HL-60 (cell line): Measurements from ENCODE around the gene TUBB2B.

Source experiments
- DNase-seq, 2 experiments: peaks; one replicate each; pipeline ENCODE4 v3.0.0-alpha.2; 2010 to 2020; ENCODE audit warnings: low read depth in 1 of 2, low spot score in 1 of 2
- H3K27ac ChIP-seq: fragments of 250-450 bp; sonication (Bioruptor Pico); replicated peaks from 2 replicates; pipeline ENCODE4 v1.5.1; 2020; ENCODE audit warnings: mild to moderate bottlenecking, moderate library complexity
- H3K27me3 ChIP-seq: fragments of 250-450 bp; sonication (Bioruptor Pico); 2 replicates; pipeline ENCODE4 v1.5.1; 2021; ENCODE audit warnings: mild to moderate bottlenecking, moderate library complexity; ENCODE audit not compliant: insufficient read depth, poor library complexity, severe bottlenecking
- H3K4me3 ChIP-seq: replicated peaks from 2 replicates; pipeline ENCODE4 v1.5.1; 2011; ENCODE audit warnings: mild to moderate bottlenecking, control low read depth, low read length; ENCODE audit not compliant: insufficient read depth
- CTCF ChIP-seq: IDR thresholded peaks from one replicate; pipeline ENCODE4 v1.5.1; 2011; ENCODE audit warnings: low read length, control low read depth, inconsistent platforms; ENCODE audit not compliant: insufficient read depth
- GABPA ChIP-seq: IDR thresholded peaks from 2 replicates; pipeline ENCODE4 v1.6.1; 2012; ENCODE audit warnings: low read depth
- POLR2AphosphoS5 ChIP-seq: IDR thresholded peaks from 2 replicates; pipeline ENCODE4 v1.6.1; 2012; ENCODE audit warnings: low read depth
- REST ChIP-seq: IDR thresholded peaks from 2 replicates; pipeline ENCODE4 v1.6.1; 2012; ENCODE audit warnings: low read depth; ENCODE audit not compliant: insufficient replicate concordance
- SPI1 ChIP-seq: IDR thresholded peaks from 2 replicates; pipeline ENCODE4 v1.6.1; 2012; ENCODE audit warnings: low read depth, mild to moderate bottlenecking, borderline replicate concordance

Gene TUBB2B

GRCh38 chr6:3230900-3231246 lies 3.4 kb upstream of the TUBB2B start:
- TF ChIP-seq CTCF (no peak), SPI1 (no peak), GABPA (no peak), POLR2AphosphoS5 (no peak), REST (no peak)
- Histone ChIP-seq H3K27me3 (peaks cover 90% of the 10 kb centered on the region), H3K27ac (no peak overlapping the region), H3K4me3 (no peak overlapping the region)
- no peak for DNase-seq

GRCh38 chr6:3230256-3230882 lies 2.9 kb upstream of the TUBB2B start:
- Histone ChIP-seq H3K4me3 (no peak overlapping the region), H3K27ac (no peak overlapping the region), H3K27me3 (peaks cover 88% of the 10 kb centered on the region)
- no peak for DNase-seq
- TF ChIP-seq REST (no peak), POLR2AphosphoS5 (no peak), GABPA (no peak), SPI1 (no peak), CTCF (no peak)

GRCh38 chr6:3229566-3230178 lies 2.2 kb upstream of the TUBB2B start:
- Histone ChIP-seq H3K4me3 (no peak overlapping the region), H3K27me3 (peaks cover 88% of the 10 kb centered on the region), H3K27ac (no peak overlapping the region)
- DNase-seq: no peak
- no peak for TF ChIP-seq REST
- TF ChIP-seq POLR2AphosphoS5: no peak
- no peak for TF ChIP-seq CTCF
- TF ChIP-seq SPI1: no peak
- no peak for TF ChIP-seq GABPA
